ENCODE data around the gene SEL1L. TPM values are rescaled to one million over a fixed set of nuclear protein-coding genes. Genes with fewer than 3 reads are reported as not detected.
A peak's percentile ranks its signal among the peaks of the same experiment; 100 is the strongest.

SEL1L gene
- total and polyA plus RNA-seq, 2 of the 13 experiments (the other 11 are each of a cell fraction or from before 2014, with no cell fraction given): 15.3 to 61.0 TPM

GRCh38 chr14:81525129-81525528, 8.5 kb downstream of the SEL1L start:
- no peak overlapping the region for H3K4me2 ChIP-seq (ENCODE audit: low read depth, low read length)
- peaks cover 7 to 50% of the 10 kb centered on the region in 2 experiments for H3K36me3 ChIP-seq (replicated peaks in 1 of 2; ENCODE audit: control insufficient read depth in 1 of 2, insufficient read depth in 2 of 2, low read length in 2 of 2)
- no peak overlapping the region for H3K27ac ChIP-seq (ENCODE audit: extremely low read length, insufficient read depth, low read length)
- H3K4me1 ChIP-seq (ENCODE audit: insufficient read depth, low read length): peaks cover 21% of the 10 kb centered on the region
- BruUV-seq (replicated peaks): no TSS peak
- in situ Hi-C loops (cut with HindIII; ENCODE audit: extremely low pct_ligation_motif_present, low pct_unique_long_range_greater_than_20kb): no loop called here
- TF ChIP-seq ZNF646 (CRISPR knock-in tag; IDR thresholded peaks at IDR 0.05) (no peak), RARA (CRISPR knock-in tag; IDR thresholded peaks at IDR 0.05) (peak; percentile 65), MNT (IDR thresholded peaks at IDR 0.05) (no peak), SATB2 (CRISPR knock-in tag; IDR thresholded peaks at IDR 0.05) (no peak), ZNF17 (CRISPR knock-in tag; IDR thresholded peaks at IDR 0.05) (no peak), CEBPG (CRISPR knock-in tag; IDR thresholded peaks at IDR 0.05) (no peak)
- TF ChIP-seq, protein P1, sequence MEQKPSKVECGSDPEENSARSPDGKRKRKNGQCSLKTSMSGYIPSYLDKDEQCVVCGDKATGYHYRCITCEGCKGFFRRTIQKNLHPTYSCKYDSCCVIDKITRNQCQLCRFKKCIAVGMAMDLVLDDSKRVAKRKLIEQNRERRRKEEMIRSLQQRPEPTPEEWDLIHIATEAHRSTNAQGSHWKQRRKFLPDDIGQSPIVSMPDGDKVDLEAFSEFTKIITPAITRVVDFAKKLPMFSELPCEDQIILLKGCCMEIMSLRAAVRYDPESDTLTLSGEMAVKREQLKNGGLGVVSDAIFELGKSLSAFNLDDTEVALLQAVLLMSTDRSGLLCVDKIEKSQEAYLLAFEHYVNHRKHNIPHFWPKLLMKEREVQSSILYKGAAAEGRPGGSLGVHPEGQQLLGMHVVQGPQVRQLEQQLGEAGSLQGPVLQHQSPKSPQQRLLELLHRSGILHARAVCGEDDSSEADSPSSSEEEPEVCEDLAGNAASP (CRISPR knock-in tag; IDR thresholded peaks at IDR 0.05; ENCODE audit: borderline replicate concordance): peak; percentile 44; the same call in 1 of the 2 replicates
- no peaks in the 10 kb centered on the region for H4K20me1 ChIP-seq (ENCODE audit: insufficient read depth, low read length)
- intact Hi-C loops (cut with micrococcal nuclease; ENCODE audit: unreplicated experiment): no loop called here
- H3K27me3 ChIP-seq (ENCODE audit: control insufficient read depth in 1 of 2, insufficient read depth in 2 of 2, low read length in 2 of 2): no peaks in the 10 kb centered on the region
- POLR2A ChIA-PET: interaction anchor here (1.5 kb wide), 1 partner anchor 9 kb away, joined by 7 read pairs; the partner anchor contains the start of gene SEL1L
- FAIRE-seq (no peak), DNase-seq (ENCODE audit: low spot score) (no peak), ATAC-seq (peak; percentile 40; the same call in 2 of the 3 replicates)
- no peak overlapping the region for H3K9ac ChIP-seq (ENCODE audit: insufficient read depth, low read depth, low read length)
- 32% methylated on average over 1 of the region's 1 CpG for WGBS (ENCODE audit: low lambda C conversion rate)
- no peak overlapping the region for H2AFZ ChIP-seq (ENCODE audit: low read length)
- H3K9me3 ChIP-seq (ENCODE audit: low read length): no peaks in the 10 kb centered on the region
- CTCF ChIA-PET (ENCODE audit: low intra/inter-chr PET ratio, low total read pairs): no interaction called here
- no peak overlapping the region for H3K4me3 ChIP-seq (replicated peaks in 1 of 3; ENCODE audit: insufficient read depth in 1 of 3, low read depth in 2 of 3, low read length in 3 of 3)
- H3K79me2 ChIP-seq (ENCODE audit: insufficient read depth, low read length): peaks cover 17% of the 10 kb centered on the region
